Measurements from ENCODE around the gene F10.

DNA sequence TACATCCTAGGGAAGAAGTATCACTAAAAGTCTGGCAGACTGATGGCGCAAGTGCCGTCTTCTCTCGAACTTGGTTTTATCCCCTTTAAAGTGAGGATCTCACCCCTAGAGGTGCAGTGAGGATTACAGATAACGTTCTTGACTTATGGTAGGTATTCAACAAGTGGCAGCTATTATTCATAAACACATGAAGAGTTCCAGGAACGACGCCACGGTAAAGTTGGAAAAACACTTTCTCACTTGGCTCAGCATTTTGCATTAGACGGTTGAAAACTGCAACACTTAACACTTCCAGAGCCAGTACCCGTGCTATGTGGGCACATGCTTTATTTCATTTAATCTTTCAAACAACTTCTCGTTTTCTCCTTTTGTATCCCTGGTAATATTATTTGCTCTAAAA, 44.6 kb downstream of the F10 start:
- no peak for TF ChIP-seq CTCF (IDR thresholded peaks at IDR 0.05)
- TF ChIP-seq POLR2A (IDR thresholded peaks at IDR 0.05) = no peak
